Lower leg skin (tissue), 4 donors: ENCODE data around the gene LDHD. TPM values are rescaled to one million over a fixed set of nuclear protein-coding genes. Genes with fewer than 3 reads are reported as not detected.

Source experiments
- DNase-seq, 2 donors: peaks; one replicate each; pipeline ENCODE4 v3.0.0-alpha.2; 2019; ENCODE audit warnings: low spot score in 2 of 2
- H3K4me3 ChIP-seq: fragments of 200-600 bp; sonication (generic); 2 replicates; pipeline ENCODE4 v1.5.1; 2017; ENCODE audit warnings: mild to moderate bottlenecking, low read depth; ENCODE audit not compliant: poor library complexity, severe bottlenecking
- CTCF ChIP-seq, 3 donors: fragments of 450-650 bp; IDR thresholded peaks; one replicate each; pipeline ENCODE4 v1.5.1; 2016; ENCODE audit warnings: antibody characterized with exemption in 3 of 3, mild to moderate bottlenecking in 3 of 3, moderate library complexity in 2 of 3
- POLR2A ChIP-seq, 2 donors: fragments of 450-650 bp; IDR thresholded peaks; one replicate each; pipeline ENCODE4 v1.6.1; 2016 to 2017; ENCODE audit warnings: antibody characterized with exemption in 2 of 2, mild to moderate bottlenecking in 1 of 2, moderate library complexity in 1 of 2
- WGBS, 2 donors: methylation state at CpG; one replicate each; pipeline ENCODE4 v1.1.5; 2018; 5-methylcytosine and 5-hydroxymethylcytosine counted together
- intact Hi-C: fragments of 100-400 bp; cut with DNase I; formaldehyde crosslinking; loops from one replicate; pipeline ENCODE4 v1.15.0; 2023; ENCODE audit warnings: low total_unique reads
- total RNA-seq, 4 donors: library from RNA; depleted of rRNA; stranded (reverse); fragments of >200 nt; gene quantifications; one replicate each; pipeline ENCODE4 v1.1.0, GENCODE V29; 2016

The LDHD gene
- total RNA-seq, 4 donors from 2014 or later = 5.9 to 21.9 (median 8.9) TPM

- 94 to 95% methylated on average over 5 of the region's 5 CpGs for WGBS, 2 donors
- no peak for DNase-seq
- intact Hi-C loops = no loop called here
- H3K4me3 ChIP-seq = no peak overlapping the region
- TF ChIP-seq CTCF (IDR thresholded peaks at IDR 0.05) (no peak), POLR2A (IDR thresholded peaks at IDR 0.05) (no peak)
These were observed 12.6 kb downstream of the LDHD start for GRCh38 chr16:75103994-75104393.

GRCh38 chr16:75102595-75102994 is 14.0 kb downstream of the LDHD start:
- 94 to 96% methylated on average over 9 of the region's 9 CpGs for WGBS, 2 donors
- intact Hi-C loops = no loop called here
- no peak overlapping the region for H3K4me3 ChIP-seq
- DNase-seq = no peak
- TF ChIP-seq POLR2A (IDR thresholded peaks at IDR 0.05) (no peak), CTCF (IDR thresholded peaks at IDR 0.05) (no peak)

- TF ChIP-seq POLR2A (IDR thresholded peaks at IDR 0.05) = no peak
- TF ChIP-seq CTCF (IDR thresholded peaks at IDR 0.05) = no peak
These were observed 14.9 kb downstream of the LDHD start for GRCh38 chr16:75101635-75102034.

GRCh38 chr16:75100603-75100990 is 16.0 kb downstream of the LDHD start:
- H3K4me3 ChIP-seq = no peak overlapping the region
- no peak for DNase-seq
- intact Hi-C loops = no loop called here
- TF ChIP-seq CTCF (IDR thresholded peaks at IDR 0.05) = no peak
- TF ChIP-seq POLR2A (IDR thresholded peaks at IDR 0.05) = no peak
- WGBS, 2 donors = 85 to 92% methylated on average over 3 of the region's 3 CpGs

More at GRCh38 chr16:75101635-75102034, 14.9 kb downstream of the LDHD start:
- no peak for DNase-seq
- intact Hi-C loops = no loop called here
- 98 to 100% methylated on average over 3 of the region's 3 CpGs for WGBS, 2 donors
- H3K4me3 ChIP-seq = no peak overlapping the region

- TF ChIP-seq POLR2A (IDR thresholded peaks at IDR 0.05) = no peak
- no peak for TF ChIP-seq CTCF (IDR thresholded peaks at IDR 0.05)
- no peak overlapping the region for H3K4me3 ChIP-seq
- 47 to 55% methylated on average over 16 of the region's 16 CpGs for WGBS, 2 donors
- DNase-seq = no peak
- intact Hi-C loops = no loop called here
These were observed 16.6 kb downstream of the LDHD start for GRCh38 chr16:75099738-75100602.
